NCI-H524 treated with DMSO at 0.1 percent for 48 hours (cell line): ENCODE measurements around the gene LEMD1.
"Not testable (repeated sequence)": the region's sequence is repeated elsewhere in the genome, so short reads cannot be mapped to it uniquely, and the experiment has no call there.

ENCODE experiments used
- DNase-seq: peaks from one replicate; lab custom pipeline; 2025; lab: John Stamatoyannopoulos, UW

The LEMD1 gene

GRCh38 chr1:205446828-205447227 is 25.0 kb upstream of the LEMD1 start:
- DNase-seq = no peak

GRCh38 chr1:205445646-205445935 is 23.7 kb upstream of the LEMD1 start:
- DNase-seq = no peak

GRCh38 chr1:205444931-205445645 is 23.2 kb upstream of the LEMD1 start:
- peak; percentile 82 for DNase-seq

DNA sequence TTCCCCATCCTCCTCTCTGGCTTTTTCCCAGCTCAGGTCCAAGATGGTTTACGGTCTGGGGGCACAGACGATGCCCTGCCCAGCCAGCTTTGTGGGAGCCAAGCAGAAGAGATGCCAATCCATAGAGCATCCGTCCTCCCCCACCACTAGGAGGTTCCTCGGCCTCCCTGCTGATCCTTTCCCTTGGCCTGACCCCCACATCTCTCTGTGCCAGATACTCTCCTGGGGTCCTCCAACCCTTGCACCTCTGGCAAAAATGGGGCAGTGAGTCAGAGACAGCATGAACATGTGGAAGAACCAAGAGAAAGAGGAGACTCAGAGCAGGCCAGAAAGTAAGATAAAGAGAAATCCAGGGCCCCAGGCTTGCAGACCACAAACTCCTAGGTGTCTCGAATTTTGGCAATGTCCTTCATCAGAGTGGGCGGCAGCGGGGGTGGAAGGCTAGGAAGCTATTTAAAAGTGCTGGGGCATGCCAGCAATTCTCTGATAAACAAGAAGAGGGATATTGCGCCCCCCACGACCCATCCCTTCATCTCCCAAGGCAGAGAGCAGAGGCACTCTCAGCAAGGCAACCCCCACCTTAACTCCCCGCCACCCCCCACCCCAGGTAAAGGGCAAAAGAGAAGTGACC is 22.6 kb upstream of the LEMD1 start:
- no peak for DNase-seq

DNA sequence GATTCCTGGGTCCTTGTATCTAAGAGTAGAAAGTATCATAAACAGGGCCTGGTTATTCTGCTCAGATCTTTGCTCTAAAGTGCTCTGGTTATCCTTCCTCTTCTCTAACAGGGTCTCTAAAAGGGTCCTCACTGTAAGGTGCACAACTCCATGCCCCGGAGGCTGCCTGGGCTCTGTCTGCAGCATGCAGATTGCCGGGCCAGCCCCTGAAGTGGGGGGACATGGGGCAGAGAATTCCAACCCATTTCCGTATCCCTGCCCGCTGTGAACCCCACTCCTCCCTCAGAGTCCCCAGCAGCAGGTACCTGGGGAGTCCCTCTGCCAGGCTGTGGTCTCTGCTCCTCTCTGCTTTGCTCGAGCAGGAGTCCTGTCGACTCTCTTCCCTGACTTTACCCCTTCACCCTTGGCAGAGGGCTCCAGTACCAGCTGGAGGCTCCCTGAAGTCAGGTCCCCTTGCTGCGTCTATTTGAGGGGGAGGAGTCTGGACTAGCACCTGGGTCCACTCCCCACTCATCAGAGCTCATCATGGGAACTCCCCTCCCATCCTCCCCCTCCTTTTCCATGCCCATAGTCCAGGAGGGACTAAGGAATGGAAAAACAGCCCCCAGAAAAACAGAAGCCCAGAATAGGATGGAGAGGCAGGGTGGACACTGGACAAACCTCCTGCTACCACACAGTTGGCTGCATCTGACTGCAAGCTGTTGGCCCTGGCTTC is 21.9 kb upstream of the LEMD1 start:
- no peak for DNase-seq

DNA sequence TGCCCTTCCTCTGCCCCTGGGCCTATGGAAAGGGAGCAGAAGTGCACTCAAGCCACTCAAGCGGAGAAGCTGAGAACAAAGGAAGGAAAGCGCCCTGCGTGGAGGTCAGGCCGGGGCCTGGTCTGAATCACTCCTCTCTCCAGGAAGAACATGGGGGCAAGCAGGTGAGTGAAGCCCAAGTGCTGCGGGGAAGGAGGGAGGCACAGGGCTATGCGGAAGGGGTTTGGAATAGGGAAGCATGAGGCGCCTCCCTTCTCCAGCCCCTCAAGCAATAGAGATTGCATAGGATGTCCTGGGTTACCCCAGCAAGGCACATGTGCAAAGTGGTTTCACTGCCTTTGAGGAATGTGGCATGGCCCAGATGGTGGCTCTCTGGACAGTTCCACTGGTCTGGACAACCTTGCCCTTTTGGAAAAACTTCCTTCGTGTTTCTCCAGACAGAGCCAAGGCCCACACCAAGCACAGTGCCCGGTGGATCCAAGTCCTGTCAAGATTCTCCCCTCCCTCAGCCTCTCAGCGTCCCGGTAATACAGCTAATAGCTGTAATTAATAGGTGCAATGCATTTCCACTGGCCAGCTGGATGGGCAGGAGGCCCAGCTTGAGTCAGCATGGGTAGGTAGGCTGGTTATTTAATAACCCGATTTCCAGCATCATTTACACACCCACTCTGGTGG is 20.3 kb upstream of the LEMD1 start:
- no peak for DNase-seq

GRCh38 chr1:205441716-205442050 is 19.8 kb upstream of the LEMD1 start:
- no peak for DNase-seq

DNA sequence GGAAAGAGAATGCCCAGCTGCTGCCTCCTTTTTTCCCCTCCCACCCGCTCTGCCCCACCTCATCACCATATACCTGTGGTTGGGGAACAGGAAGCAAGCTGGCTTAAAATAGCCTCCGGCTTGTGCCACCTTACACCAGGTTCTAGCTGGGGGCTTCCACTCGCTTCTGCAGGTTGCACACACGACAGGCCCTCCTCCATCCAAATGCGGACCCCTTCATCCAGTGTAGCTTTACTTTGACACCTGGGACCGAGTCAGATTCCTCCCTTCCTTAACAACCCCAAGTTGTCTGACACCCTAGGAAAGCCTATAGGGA is 19.4 kb upstream of the LEMD1 start:
- no peak for DNase-seq

DNA sequence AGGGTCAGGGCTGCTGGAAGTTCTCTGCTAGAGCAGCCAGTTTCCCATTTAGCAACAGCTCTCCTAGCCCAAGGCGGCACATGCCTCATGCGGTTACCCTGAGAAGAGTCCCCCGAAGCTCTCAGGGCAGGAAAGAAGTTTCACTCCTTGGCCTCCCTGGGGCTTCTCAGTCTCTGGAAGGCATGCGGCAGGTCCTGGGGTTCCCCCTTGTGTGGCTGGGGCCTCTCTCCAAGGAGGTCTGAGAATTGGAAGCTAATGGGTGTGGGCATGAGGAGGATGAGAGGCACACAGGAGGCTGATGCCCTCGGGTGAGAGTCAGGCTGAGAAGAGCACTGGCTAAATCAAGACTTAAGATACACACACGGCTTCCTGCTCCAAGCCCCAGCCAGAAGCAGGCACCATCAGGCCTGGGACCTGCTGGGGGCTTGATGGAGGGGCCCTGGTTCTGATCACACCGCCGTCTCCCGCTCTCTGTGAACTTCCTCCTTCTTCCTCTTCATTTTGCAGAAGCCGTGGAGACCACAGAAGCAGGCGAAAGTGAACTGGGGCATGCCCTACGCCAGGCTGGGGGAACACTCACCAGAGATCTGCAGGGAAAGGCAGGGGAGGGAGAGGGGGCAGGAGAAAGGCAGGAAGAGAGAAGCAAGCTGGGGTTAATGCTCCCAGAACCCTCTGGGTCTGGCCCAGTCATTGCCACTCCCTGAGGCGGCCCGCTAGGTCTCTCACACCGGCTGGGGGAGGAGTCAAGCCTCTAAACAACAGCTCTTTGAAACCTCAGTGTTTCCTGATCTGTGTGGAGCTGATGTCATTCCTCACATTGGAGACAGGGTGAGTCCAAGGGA is 18.8 kb upstream of the LEMD1 start:
- DNase-seq = no peak

GRCh38 chr1:205440121-205440475 is 18.2 kb upstream of the LEMD1 start:
- DNase-seq = no peak

GRCh38 chr1:205438213-205439158 is 16.6 kb upstream of the LEMD1 start:
- DNase-seq = no peak

GRCh38 chr1:205437570-205437969 is 15.7 kb upstream of the LEMD1 start:
- no peak for DNase-seq

GRCh38 chr1:205436776-205437410 is 15.0 kb upstream of the LEMD1 start:
- DNase-seq = no peak

DNA sequence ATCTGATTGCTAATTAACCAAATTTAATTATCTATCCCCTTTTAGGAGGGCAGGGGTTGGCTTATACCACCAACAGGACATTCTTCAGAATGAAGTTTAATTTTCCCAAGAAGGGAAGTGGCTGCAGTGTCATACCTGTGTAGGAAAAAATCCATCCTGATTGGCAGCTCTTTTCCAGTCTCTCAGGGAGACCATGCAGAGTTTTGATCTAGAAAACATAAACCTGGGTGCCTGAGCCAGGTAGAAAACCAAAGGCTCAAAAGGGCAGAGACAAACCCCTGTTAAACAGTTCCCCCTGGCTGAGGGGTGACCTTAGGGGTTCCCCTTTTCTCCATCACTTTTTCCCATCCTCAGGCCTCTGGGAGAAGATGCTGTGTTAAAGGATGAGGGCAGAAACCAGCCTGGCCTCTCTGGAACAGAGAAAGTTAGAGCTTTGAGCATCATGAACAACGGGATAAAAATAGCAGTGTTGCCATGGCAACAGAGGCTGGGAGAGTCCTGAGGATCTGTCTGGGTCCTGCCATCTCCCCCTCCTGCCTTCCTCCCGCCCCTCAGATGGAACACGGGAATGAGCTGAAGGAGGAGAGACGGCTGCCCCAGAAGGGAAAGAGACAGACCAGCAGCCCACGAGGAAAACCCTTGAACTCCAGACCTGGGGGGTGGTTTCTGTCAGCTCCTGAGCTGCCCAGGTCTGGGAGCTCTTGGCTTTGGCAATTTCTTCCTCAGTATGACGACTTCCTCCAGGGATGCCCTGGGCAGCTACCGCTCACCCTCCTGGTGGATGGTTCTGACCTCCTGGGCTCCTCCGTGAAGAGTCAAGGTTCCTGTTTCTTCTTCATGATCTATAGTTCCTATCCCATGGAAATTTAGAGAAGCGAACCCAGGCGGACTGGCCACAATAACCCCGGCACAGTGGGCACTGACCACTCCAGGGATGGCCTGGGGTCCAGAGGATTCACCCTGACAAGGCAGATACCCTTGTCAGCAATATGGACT is 14.0 kb upstream of the LEMD1 start:
- DNase-seq = peak; percentile 49

DNA sequence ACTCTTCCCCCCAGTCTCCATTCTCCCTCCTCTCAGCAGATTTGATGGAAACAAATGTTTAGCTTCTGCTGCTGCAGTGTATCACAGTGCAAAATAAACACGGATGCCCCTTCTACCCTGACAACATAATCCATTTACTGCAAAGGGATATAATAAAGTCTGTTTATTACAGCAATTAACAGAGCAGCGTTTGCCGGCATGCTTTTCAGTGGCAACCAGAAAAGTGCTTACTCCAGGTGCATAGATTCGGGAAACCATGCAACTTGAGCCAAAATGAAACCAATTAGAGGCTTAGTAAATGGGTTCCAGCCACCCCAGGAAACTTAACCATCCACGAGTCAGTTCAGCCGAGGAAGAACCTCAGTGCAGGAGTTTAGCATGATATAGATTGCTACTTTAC is 12.9 kb upstream of the LEMD1 start:
- no peak for DNase-seq

- not testable (repeated sequence) for DNase-seq
Measured at GRCh38 chr1:205432692-205433091, 10.8 kb upstream of the LEMD1 start.

DNA sequence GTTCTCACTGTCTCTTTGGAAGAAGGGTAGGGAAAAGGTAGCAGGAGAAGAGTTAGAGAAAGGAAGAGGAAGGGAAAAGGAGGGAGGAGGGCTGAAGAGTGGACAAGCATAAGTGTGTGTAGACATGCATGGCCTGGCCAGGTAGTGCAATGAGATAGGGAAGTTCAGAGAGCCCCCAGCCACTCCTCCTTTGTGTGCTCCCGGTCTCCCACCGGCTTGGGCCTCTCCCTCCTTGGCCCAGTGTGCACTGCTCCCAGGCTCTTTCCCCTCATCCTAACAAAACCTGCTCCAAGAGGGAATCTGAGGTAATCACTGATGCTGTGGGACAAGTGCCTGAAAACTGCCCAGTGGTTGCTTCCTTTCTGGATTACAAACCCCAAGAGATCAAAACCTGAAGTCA is 10.3 kb upstream of the LEMD1 start:
- no peak for DNase-seq

DNA sequence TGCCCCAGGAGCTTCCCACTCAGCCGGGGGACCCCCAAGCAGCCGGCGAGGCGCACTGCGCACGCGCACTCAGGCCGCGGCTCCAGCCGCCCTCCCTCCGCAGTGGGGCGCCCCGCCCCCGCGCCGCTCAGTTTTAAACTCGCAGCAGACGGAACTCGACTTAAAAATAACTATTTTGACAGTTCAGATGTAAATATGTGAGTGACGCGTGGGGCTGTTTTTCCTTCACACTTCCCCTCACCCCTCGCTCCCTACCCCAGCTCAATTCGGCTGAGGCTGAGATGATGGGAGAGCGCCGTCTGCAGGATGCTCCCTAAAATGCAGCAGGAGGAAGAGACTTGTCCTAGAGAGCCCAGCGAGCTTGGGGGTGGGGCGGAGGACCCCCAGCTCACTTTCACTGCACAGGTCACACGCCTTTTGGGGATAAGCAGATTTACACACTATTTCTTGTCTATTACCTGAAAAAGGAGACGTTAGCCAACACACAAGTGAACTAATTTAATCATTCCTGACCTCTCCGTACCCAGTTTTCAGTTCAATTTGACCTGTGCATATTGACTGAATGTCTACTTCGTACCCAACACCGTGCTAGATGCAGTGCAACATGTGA is 8.9 kb upstream of the LEMD1 start:
- DNase-seq = no peak
